Kidney epithelial cell (primary cell): ENCODE measurements around the gene NTSR2. TPM values are rescaled to one million over a fixed set of nuclear protein-coding genes. Genes with fewer than 3 reads are reported as not detected.

Source experiments
- DNase-seq: peaks from one replicate; pipeline ENCODE4 v3.0.0-alpha.2; 2010; ENCODE audit warnings: low read depth
- H3K27me3 ChIP-seq: 2 replicates; pipeline ENCODE4 v1.6.0; 2011; ENCODE audit warnings: low read length; ENCODE audit not compliant: control insufficient read depth, insufficient read depth
- H3K36me3 ChIP-seq: 2 replicates; pipeline ENCODE4 v1.5.1; 2011; ENCODE audit warnings: low read length; ENCODE audit not compliant: control insufficient read depth, insufficient read depth
- H3K4me3 ChIP-seq: 2 replicates; pipeline ENCODE4 v1.5.1; 2011; ENCODE audit warnings: low read depth, mild to moderate bottlenecking, control low read depth, low read length
- CTCF ChIP-seq: IDR thresholded peaks from 2 replicates; pipeline ENCODE4 v1.5.1; 2011; ENCODE audit warnings: mild to moderate bottlenecking, moderate library complexity, low read length, control low read depth, inconsistent platforms; ENCODE audit not compliant: insufficient read depth, poor library complexity, severe bottlenecking
- total RNA-seq: library from RNA; depleted of rRNA; stranded (reverse); fragments of >200 nt; gene quantifications from 2 replicates; pipeline ENCODE4 v1.2.3, GENCODE V29; 2015

NTSR2 gene
- total RNA-seq, 1 donor from 2014 or later, result not detected

- H3K4me3 ChIP-seq, result no peak overlapping the region
- H3K36me3 ChIP-seq, result no peaks in the 10 kb centered on the region
- DNase-seq, result no peak
- TF ChIP-seq CTCF, result no peak
- no peaks in the 10 kb centered on the region for H3K27me3 ChIP-seq
Observed at GRCh38 chr2:11612553-11613215, 57.3 kb downstream of the NTSR2 start.

GRCh38 chr2:11611251-11611650, 58.7 kb downstream of the NTSR2 start:
- Histone ChIP-seq H3K36me3 (no peaks in the 10 kb centered on the region), H3K27me3 (no peaks in the 10 kb centered on the region), H3K4me3 (no peak overlapping the region)
- no peak for DNase-seq
- no peak for TF ChIP-seq CTCF

- Histone ChIP-seq H3K36me3 (no peaks in the 10 kb centered on the region), H3K27me3 (no peaks in the 10 kb centered on the region), H3K4me3 (no peak overlapping the region)
- no peak for TF ChIP-seq CTCF
- no peak for DNase-seq
Observed at GRCh38 chr2:11610624-11611242, 59.3 kb downstream of the NTSR2 start.

Other genes starting within 250 kb of the NTSR2 start
- 15.0 and 16.1 TPM in 2 replicates for gene E2F6, start 204.0 kb downstream of the NTSR2 start, total RNA-seq
- gene GREB1, start 136.2 kb downstream of the NTSR2 start, total RNA-seq, result 2.8 and 4.8 TPM in 2 replicates
- gene LPIN1, start 76.4 kb upstream of the NTSR2 start, total RNA-seq, result 23.6 and 30.6 TPM in 2 replicates